Stimulated activated CD4-positive, alpha-beta T cell treated with anti-CD3 and anti-CD28 coated beads, Interleukin-12 subunit alpha, Interleukin-12 subunit beta, amount 100 ng/mL, for 48 hours (primary cell): ENCODE data around the gene NFYC.

Experiments used
- DNase-seq, 3 donors: peaks; one replicate each; pipeline ENCODE4 v3.0.0-alpha.2; 2020; ENCODE audit warnings: low read depth in 2 of 3, low spot score in 1 of 3

NFYC gene

DNA sequence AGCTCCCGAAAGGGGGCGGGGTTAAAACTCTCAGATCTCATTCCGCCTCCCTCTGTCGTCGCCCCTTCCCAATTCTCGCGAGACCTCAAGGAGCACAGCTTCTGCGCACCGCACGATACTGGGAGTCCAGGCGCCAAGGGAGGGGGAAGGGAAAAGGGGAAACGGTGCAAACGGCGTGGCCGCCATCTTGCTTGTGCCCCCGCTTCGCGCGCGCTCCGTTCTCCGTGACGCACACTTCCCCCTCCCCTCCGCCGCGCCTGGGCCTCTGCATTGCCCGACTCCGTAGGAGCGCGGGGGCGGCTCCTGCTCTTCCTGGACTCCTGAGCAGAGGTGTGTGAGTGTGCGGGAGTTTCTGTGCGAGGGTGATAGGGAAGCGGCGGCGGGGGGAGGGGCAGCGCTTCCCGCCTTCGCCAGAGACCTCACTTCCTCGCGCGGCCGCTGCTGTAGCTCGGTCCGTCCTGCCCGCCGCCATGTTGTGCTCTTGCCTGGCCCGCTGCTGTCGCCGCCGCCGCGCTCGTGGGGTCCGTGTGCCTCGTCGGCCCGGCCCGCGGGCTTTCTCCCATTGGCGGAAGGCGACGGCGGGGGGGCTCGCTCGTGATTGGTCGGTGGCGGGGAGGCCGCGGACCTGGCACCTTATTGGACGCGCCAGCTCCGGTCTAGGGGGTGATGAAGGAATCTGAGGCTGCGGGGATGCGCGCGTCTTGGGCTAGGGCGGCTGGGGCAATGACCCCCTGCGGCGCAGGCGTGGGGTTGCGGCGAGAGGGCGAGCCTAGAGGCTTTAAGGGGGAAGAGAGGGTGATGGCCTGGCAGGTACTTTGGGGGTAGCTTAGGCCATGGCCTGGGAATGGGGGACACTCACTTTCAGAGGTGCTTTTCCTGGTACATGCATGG lies at the start of gene NFYC:
TSS of gene NFYC (plus strand) at position 167 of the 891 bp plus-strand sequence. CDS start 47,140 bp downstream, outside the sequence.
- peak; percentile 94 to 96 (median 96) for DNase-seq

DNA sequence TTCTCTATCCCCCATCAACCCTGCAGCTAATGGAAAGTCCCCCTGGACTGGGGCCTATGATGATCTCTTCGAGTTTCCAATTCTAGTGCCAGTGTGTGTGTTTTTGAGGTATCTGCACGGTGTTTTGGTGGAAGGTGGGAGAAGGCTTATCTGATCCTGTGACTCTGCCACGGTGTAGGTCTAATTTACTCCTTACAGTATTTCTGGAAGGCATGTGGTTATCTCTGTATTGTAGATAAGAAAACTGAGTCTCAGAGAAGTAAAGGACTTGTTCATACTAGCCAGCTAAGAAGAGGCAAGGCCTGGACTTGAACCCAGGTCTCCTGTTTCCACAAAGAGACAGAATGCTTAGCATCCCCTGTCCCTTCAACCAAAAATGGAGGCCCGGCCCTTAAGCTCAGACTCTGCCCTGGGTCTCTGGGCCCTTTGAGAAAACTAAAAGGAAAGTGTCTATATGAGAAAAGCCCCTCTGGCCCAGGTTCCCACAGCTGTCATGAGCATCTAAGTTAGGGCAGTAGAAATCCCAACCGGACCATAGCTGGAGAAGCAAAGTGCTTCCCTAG lies 46.3 kb upstream of the NFYC start:
- DNase-seq, result no peak

DNA sequence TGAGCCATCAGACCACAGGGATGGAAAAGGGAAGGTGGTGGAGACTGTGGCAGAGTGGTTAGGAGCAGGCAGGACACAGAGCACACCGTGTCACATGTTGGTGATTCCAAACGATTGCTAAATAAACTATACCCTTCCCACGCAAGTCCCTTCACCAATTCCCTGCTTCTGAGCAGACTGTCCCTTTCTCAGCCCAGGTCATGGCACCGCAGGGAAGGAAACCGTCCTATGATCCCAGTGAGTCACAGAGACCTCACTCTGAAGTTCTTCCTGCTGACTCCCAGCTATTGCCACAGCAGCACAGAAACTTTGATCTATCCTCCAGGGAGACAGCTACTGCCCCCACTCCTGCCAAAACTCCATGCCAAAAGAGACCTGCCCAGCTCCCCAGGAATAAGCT lies 45.2 kb upstream of the NFYC start:
- no peak for DNase-seq

DNA sequence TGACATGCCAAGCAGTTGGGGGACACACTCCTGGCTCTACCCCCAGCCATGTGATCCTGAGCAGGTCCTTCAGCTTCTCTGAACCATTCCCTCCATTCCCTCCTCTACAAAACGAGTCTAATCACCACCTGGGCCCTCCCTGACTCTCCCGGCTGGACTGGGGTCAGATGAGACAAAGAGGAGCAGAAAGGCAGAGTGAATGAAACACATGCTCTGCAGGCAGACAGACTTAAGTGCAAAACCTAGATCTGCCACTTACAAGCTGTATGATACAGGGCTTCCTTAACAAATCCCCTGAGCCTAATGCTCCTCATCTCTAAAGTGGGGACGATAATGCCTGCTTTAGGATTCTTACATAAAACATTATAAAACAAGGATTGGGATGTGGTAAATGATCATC lies 43.3 kb upstream of the NFYC start:
- no peak for DNase-seq

DNA sequence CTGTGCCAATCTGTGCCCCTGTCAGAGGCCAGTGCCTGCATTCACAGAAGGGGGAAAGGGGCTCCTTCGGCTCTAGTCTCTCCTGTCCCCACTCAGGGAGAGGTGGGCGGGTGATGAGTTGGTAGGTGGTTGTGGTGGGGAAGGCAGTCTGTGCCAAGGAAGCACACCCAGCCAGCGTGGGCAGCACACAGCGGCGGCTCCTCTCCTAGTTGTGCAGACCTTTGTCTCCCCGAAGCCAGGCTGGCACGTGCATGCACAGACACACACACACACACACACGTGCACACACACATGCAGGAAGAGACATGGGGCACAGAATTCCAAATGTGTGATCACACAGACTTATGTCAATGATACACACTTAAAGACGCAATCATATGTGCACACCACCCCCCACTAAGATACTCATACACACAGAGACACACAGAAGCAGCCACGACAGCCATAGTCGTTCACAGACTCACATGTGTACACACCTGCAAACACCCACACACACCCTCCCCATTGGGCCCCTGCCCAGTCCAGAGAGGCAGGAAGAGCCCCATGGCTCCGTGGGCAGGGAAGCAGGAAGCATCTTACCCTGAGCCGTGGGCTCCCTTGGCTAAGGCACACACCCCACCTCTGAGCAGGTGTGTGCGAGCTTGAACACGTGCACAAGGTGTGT lies 42.4 kb upstream of the NFYC start:
- no peak for DNase-seq

DNA sequence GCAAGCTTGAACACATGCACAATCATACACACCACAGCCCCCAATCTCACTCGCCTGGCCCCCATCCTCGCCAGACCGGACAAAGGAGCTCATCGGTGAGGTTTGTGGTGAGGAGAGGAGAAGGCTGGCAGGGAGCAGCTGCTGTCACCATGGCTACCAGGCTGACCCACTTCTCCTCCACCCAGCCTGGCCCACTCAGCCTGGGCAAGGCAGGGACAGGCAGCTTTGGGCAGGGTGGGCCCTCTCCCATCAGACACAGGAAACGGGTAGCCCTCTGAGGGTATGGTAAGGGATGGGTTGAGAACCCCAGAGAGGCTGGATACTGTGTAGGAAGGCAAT lies 41.9 kb upstream of the NFYC start:
- no peak for DNase-seq

DNA sequence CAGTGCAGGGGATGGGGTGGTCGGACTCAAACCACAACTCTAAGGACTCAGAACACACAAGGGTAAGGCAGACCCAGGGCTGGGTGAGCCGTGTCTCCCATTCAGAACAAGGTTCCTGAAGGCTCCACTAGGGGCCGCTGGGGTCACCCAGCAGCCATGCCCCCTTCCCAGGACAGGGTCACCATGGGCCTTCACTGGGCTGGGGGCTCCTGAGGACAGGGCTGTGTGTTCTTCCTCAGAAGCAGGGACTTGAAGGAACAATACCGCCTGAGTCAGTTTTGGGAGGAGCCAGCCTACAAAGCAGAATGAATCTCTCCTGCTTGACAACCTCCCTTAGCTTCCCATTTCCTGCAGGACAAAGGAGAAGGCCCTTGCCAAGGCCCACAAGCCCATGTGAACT lies 41.4 kb upstream of the NFYC start:
- no peak for DNase-seq

DNA sequence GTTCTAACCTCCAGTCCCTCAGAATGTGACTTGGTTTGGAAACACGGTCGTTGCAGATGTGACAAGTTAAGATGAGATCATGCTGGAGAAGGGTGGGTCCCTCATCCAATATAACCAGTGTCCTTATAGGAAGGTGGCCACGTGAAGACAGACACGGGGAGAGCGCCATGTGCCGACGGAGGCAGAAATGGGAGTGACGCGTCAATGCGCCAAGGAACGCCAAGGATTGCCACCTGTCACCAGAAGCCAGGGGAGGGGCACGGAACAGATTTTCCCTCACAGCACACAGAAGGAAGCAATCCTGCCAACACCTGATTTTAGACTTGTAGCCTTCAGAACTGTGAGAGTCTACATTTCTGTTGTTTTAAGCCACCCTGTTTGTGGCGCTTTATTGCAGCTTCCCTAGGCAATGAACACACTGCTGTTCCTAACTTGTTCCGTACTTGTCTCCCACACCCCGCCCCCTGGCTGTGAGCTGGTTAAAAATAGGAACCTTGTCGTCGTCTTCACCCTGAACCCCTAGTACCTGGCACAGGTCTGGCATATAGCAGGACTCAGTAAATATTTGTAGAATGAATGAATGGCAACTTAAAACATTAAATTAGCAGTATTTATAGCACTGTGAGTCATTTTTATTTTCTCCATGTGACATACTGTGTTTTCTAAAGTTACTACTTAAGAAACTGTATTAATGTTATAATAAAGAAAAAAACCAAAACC lies 40.2 kb upstream of the NFYC start:
- no peak for DNase-seq

DNA sequence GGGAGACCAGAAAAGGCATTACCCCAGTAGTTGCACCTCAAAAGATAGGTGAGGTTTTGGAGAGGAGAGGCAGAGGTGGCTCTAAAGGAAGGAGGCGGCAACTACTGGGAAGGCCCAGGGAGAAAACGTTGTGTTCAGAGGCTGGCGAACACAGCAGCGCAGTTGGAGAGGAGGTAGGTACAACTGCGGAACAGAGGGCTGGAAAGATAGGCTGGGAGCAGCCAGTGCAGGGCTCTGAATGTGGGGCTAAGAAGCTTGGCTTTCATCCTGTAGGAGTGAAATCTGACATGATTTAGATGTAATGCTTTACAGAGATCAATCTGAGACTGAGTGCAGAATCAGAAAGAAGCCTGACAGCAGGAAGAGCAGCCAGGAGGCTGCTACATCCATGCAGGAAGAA lies 39.0 kb upstream of the NFYC start:
- no peak for DNase-seq

DNA sequence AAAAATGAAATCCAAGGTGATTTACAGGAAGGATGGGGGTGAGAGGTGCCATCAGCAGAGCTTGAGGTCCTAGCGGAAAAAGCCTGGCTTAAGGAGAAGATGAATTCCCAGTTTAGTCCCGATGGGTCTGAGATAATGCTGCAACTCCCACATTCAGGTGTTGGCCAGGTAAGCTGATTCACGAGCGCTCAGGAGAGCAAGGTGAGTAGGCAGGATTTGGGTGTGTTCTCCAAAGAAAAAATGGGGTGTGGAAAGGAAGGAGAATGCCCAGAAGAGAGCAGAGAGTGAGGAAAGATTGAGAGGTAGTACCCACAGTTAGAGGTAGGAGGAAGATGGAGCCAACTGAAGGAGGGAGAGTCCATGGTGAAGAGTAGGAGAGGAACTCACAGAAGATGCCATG lies 38.5 kb upstream of the NFYC start:
- no peak for DNase-seq

DNA sequence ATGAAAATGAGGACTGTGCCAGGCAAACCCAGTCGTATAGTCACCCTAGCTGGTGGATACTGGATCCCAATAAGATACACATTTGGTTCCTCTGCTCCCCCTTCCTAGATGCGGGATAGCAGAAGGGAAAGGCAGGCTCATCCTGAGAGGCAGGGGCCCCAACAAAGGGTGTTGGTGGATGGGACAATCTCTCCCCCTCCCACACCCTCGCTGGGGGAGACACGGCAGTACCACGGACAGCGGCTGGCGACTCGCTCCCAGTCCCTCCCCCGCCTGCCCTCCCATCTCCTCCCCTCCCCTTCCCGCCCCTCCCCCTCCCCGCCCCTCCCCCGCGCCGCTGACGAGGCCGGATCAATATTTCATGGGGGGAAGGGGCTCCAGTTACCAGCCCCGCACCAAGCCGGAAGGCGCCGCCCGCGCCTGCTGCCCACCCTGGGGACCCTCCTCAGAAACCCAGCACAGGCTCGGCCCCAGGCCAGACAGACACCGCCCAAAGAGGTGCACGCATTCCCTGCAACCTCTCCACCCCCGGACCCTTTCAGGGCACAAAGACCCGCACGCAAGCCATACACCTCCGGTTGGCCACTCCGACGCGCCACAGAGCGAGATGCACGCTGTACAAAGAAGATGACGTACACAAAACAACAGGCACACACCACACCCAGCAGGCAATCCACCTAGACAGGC lies 37.5 kb upstream of the NFYC start:
- no peak for DNase-seq

DNA sequence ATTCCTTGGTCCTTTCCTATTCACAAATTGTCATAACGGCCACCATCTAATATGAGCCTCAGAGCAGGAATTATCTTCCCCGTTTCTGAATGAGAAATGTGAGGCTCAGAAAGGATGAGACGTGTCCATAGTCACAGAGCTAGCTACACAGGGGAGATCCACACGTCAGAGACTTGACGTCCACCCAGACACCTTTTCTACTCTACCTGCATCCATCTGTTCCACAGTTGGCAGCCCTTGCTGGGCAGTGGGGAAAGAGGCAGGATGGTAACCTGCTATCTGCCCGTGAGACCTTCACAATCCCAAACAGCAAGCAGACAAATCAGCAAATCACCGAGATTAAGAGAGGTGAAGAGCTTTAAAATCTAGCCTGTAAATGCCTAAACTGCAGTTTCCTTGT lies 34.5 kb upstream of the NFYC start:
- DNase-seq, result no peak

DNA sequence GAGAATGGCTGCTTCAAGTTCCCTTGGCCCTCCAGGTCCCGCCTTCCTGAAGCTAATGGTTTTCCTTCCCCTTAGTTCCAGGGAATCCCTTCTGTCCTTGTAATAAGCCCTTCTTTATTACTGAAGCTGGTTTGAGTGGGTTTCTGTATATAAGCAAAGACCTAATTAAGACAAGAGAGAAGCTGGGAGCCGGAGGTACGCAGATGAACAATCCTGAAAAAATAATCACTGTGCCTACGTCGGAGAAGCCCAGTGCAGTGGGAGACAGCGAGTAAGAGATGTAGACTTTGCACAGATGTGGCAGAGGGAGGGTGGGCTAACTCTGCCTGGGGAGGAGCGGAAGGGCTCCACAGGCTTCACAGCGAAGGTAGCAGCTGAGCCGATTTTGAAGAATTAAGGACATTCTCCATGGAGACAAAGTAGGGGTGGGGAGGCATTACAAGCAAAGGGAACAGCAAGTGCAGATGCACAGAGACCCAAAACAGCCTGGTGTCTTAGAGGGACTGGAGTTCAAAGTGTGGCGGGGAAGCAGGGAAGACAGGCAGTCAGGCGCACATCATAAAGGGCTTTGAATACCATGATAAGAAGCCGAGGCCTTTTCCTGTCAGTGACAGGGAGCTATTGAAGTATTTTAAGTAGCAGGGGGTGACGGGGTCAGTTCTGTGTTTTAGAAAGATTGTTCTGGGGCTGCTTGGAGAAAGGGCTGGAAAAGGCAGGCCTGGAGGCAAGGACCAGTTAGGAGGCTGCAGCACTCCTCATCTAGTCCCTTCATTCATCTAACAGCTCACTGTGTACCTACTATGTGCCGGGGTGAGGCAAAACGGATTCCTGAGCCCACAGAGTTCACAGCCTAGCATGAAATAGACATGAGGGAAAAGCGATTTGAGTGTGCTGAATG lies 32.5 kb upstream of the NFYC start:
- no peak for DNase-seq

DNA sequence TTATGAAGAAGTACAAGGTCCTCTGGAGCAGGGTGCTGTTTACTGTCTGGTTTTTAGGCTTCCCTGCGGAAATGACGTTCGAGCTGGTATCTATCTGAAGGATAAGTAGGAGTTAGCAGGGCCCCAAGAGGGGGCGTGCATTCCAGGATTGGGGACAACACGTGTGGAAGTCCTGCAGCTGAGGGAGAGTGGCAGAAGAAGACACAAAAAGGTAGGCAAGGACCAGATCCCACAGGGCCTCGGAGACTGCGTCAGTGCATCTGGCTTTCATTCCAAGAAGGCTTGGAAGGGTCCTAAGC lies 31.9 kb upstream of the NFYC start:
- no peak for DNase-seq

DNA sequence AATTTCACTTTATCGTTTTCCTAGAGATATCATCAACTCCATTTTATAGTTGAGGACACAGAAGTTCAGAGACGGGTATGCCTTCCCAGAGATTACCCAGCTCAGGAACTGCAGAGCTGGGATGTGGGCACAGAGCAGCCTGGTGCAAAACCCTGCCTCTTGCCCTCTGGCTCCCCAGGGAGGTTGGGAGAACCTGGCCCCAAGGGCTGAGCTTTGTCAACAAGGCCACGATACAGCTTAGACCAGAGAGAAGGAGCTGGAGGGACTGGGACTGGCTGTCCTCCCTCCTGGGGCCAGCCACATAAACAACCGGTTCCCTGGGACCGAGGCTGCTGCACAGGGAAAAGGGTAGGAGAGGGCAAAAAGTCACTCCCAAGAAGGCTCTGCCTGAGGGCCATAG lies 29.8 kb upstream of the NFYC start:
- DNase-seq, result no peak

DNA sequence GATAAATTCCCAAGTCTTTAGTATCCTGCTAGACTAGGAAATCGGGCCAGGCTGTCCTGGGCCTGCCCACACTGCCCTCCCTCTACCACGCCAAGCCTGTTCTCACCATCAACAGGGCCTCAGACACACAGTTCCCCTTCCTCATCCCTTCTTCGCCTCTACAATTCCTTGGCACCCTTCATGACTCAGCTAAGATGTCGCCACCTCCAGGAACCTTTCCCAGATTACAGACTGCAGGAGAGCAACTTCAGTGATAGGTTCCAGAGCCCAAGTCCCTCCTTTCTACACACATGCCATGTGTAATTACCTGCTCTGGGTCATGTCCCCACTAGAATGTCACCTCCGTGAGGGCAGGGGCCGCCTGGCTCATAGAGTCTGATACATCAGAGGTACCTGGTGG lies 29.4 kb upstream of the NFYC start:
- DNase-seq, result no peak

DNA sequence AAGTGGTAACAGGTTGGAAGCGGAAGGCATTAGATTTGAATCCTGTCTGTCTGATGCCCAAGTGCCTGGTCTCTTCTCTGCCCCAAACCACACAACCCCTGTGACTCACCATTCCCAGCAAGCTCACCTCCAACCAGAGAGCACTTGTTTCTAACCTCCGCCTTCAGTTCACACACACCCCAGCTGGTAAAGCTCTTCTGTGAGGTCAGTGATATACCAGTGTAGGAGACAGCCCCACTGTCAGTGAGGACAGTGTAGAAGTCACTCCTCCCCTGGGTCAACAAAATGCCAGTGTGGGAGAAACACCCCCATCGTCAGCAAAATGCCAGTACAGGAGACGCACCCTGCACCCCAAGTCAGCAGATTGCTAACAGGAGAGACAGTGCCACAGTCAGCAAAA lies 28.6 kb upstream of the NFYC start:
- DNase-seq, result peak; percentile 9 to 32 (median 29)

DNA sequence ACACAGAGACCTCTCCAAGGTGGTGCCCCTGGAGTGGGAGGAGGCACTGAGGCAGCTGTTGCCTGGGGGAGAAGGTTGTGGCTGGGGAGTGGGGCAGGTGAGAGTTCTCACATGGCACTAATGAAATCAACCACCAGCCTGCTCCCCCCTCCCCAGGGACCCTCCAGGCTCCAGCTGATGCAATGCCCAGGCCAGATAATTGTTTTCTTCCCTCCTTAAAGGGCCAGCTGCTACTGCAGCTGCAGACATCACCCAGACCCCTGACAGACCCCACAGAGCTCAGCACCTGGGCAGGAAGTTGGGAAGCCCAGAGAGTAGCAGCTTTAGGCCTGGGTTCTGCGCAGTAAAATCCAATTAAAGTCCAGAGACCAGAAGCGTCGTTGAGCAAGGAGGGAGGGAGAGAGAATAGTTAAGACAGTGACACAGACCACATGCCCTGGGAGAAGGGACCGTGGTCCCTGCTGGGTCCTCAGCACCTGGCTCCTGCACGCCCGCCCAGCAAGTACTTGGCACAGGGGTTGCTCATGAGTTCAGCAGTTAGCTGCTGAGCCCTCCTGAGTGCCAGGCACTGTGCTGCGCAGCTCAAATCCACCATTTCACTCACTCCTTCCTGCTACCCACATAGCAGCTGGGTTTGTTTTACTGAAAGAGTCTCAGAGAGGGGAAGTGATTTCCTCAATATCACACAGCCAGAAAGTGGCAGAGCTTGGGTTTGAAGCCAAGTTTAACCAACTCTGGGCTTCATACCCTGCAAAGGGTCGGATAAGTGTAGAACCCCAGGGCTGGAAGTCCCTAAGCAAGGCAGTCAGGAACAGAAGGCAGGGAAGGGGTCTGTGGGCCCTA lies 28.0 kb upstream of the NFYC start:
- no peak for DNase-seq

DNA sequence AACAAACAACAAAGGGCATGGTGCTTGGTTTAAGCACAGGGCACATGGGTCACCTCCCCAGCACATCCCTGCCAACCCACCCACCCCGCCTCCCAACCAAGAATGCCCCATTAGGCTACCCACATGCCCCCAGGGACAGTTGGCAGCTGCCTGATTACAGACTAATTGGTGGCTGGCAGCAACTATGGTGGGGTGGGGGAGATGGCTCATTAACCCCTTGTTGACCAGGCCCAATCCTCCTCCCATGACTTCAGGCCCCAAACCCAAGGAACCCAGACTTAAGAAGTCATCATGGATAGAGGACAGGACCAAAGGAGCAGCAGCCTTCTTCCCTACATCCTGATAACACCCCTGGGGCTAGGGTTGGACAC lies 27.4 kb upstream of the NFYC start:
- DNase-seq, result no peak

DNA sequence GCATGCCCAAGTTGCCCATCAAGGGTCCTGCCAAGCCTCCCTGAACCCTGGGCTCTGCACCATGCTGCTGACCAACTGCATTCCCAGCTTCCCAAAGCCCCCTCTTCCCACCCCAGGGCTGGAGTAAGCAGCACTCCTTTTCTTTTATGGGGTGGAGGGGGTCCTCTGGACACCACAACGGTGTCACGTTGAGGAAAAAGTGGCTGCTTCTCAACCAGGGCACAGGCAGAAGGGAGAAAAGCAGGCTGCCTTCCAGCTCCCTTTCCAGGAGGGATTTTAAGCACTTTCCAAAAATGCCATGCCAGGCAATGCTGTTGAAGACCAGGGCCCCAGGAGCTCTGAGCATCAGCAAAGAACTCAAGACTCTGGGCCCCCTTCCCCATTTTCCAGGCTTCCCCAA lies 26.7 kb upstream of the NFYC start:
- DNase-seq, result no peak
